IMR-90 (cell line): ENCODE results near the gene TPGS2. TPM values are rescaled to one million over a fixed set of nuclear protein-coding genes. Genes with fewer than 3 reads are reported as not detected.

ENCODE experiments used
- ATAC-seq: fragments of 200-7000 bp; cut with Tn5 transposase; 2 replicates; pipeline ENCODE4 v1.9.1; 2020; ENCODE audit warnings: low read depth, mild to moderate bottlenecking, moderate library complexity
- BruUV-seq: library from RNA; stranded (reverse); fragments of 400-500 nt; replicated peaks from 2 replicates; lab custom pipeline; 2021; lab: Mats Ljungman, UMichigan
- CTCF ChIA-PET: fragments of 300-600 bp; formaldehyde crosslinking; extraction: SDS; loops from one replicate; lab custom pipeline; 2021; ENCODE audit warnings: antibody characterized with exemption; lab: Yijun Ruan, JAX
- POLR2A ChIA-PET: fragments of 300-600 bp; sonication (Branson Sonifier 250); formaldehyde crosslinking; loops from one replicate; lab custom pipeline; 2022; ENCODE audit warnings: antibody characterized with exemption; ENCODE audit not compliant: unreplicated experiment; lab: Charles Lee
- DNase-seq: peaks from one replicate; pipeline ENCODE4 v3.0.0; 2013
- H2AFZ ChIP-seq: replicated peaks from 2 replicates; pipeline ENCODE3; 2013; ENCODE audit warnings: low read length, mild to moderate bottlenecking; ENCODE audit not compliant: poor library complexity
- H2AK5ac ChIP-seq: 2 replicates; pipeline ENCODE4 v1.6.1; 2013; ENCODE audit warnings: low read depth, low read length, inconsistent platforms
- H2AK9ac ChIP-seq: replicated peaks from 2 replicates; pipeline ENCODE3; 2013; ENCODE audit warnings: mild to moderate bottlenecking, low read depth, low read length, moderate library complexity; ENCODE audit not compliant: poor library complexity
- H2BK120ac ChIP-seq: 2 replicates; pipeline ENCODE4 v1.6.1; 2013; ENCODE audit warnings: low read depth, low read length, inconsistent platforms
- H2BK15ac ChIP-seq: 3 replicates; pipeline ENCODE4 v1.6.1; 2013; ENCODE audit warnings: low read depth, low read length, inconsistent platforms
- H2BK20ac ChIP-seq: 2 replicates; pipeline ENCODE4 v1.6.1; 2013; ENCODE audit warnings: low read depth, mild to moderate bottlenecking, inconsistent platforms, low read length, moderate library complexity
- H2BK5ac ChIP-seq: 2 replicates; pipeline ENCODE4 v1.6.1; 2013; ENCODE audit warnings: mild to moderate bottlenecking, low read depth, low read length, inconsistent platforms; ENCODE audit not compliant: poor library complexity, severe bottlenecking
- H3K14ac ChIP-seq: replicated peaks from 2 replicates; pipeline ENCODE4 v1.6.1; 2013; ENCODE audit warnings: low read depth, low read length, inconsistent platforms
- H3K18ac ChIP-seq: 2 replicates; pipeline ENCODE4 v1.6.1; 2013; ENCODE audit warnings: low read depth, low read length, control low read depth
- H3K23ac ChIP-seq: 2 replicates; pipeline ENCODE4 v1.6.1; 2013; ENCODE audit warnings: low read depth, low read length, inconsistent platforms
- H3K27ac ChIP-seq: 2 replicates; pipeline ENCODE4 v1.5.1; 2013; ENCODE audit warnings: mild to moderate bottlenecking, control low read depth, low read length; ENCODE audit not compliant: insufficient read depth
- H3K27me3 ChIP-seq: 2 replicates; pipeline ENCODE4 v1.6.1; 2013; ENCODE audit warnings: low read length; ENCODE audit not compliant: control insufficient read depth, insufficient read depth
- H3K36me3 ChIP-seq: 2 replicates; pipeline ENCODE4 v1.6.1; 2013; ENCODE audit warnings: low read length, mixed read lengths; ENCODE audit not compliant: control insufficient read depth, insufficient read depth
- H3K4ac ChIP-seq: 2 replicates; pipeline ENCODE4 v1.6.1; 2013; ENCODE audit warnings: low read depth, low read length, inconsistent platforms
- H3K4me1 ChIP-seq: 2 replicates; pipeline ENCODE4 v1.6.1; 2013; ENCODE audit warnings: low read length, mixed read lengths; ENCODE audit not compliant: control insufficient read depth, insufficient read depth
- H3K4me2 ChIP-seq: 2 replicates; pipeline ENCODE4 v1.6.1; 2013; ENCODE audit warnings: low read depth, mild to moderate bottlenecking, control low read depth, low read length, moderate library complexity
- H3K4me3 ChIP-seq: 2 replicates; pipeline ENCODE4 v1.5.1; 2013; ENCODE audit warnings: low read depth, mild to moderate bottlenecking, control low read depth, low read length, moderate library complexity; ENCODE audit not compliant: insufficient read depth
- H3K56ac ChIP-seq: 2 replicates; pipeline ENCODE4 v1.6.1; 2013; ENCODE audit warnings: low read length, inconsistent platforms; ENCODE audit not compliant: insufficient read depth; ENCODE audit errors: extremely low read depth
- H3K79me1 ChIP-seq, 2 experiments: 2 replicates each; pipeline ENCODE4 v1.6.1; 2013; ENCODE audit warnings: low read length in 2 of 2, inconsistent platforms in 1 of 2, low read depth in 1 of 2
- H3K9ac ChIP-seq: 2 replicates; pipeline ENCODE4 v1.6.1; 2013; ENCODE audit warnings: low read depth, low read length, control low read depth
- H3K9me1 ChIP-seq: 2 replicates; pipeline ENCODE4 v1.6.1; 2013; ENCODE audit warnings: low read length, inconsistent platforms; ENCODE audit not compliant: insufficient read depth
- H3K9me3 ChIP-seq: 2 replicates; pipeline ENCODE4 v1.6.1; 2013; ENCODE audit warnings: low read length; ENCODE audit not compliant: control insufficient read depth, insufficient read depth
- H4K20me1 ChIP-seq: 2 replicates; pipeline ENCODE4 v1.6.1; 2013; ENCODE audit warnings: low read length, inconsistent platforms; ENCODE audit not compliant: insufficient read depth
- H4K5ac ChIP-seq: 2 replicates; pipeline ENCODE4 v1.6.1; 2013; ENCODE audit warnings: mild to moderate bottlenecking, low read depth, low read length, control low read depth
- H4K8ac ChIP-seq, 2 experiments: 2 replicates each; pipeline ENCODE4 v1.6.1; 2013; ENCODE audit warnings: low read depth in 2 of 2, low read length in 2 of 2, control low read depth in 1 of 2, inconsistent platforms in 1 of 2
- H4K91ac ChIP-seq: 2 replicates; pipeline ENCODE4 v1.6.1; 2013; ENCODE audit warnings: low read depth, low read length, inconsistent platforms; ENCODE audit not compliant: insufficient read depth
- BHLHE40 ChIP-seq: fragments of 150-350 bp; IDR thresholded peaks from 2 replicates; pipeline ENCODE4 v1.6.1; 2016; ENCODE audit warnings: mild to moderate bottlenecking, low read depth, low read length
- CHD1 ChIP-seq: IDR thresholded peaks from 2 replicates; pipeline ENCODE4 v1.6.1; 2012; ENCODE audit warnings: low read depth, low read length, improper control_type of control experiment
- FOS ChIP-seq: fragments of 150-350 bp; IDR thresholded peaks from 2 replicates; pipeline ENCODE4 v1.6.1; 2016; ENCODE audit warnings: low read depth, low read length
- MAFK ChIP-seq: IDR thresholded peaks from 2 replicates; pipeline ENCODE4 v1.6.1; 2012; ENCODE audit warnings: low read depth, low read length, improper control_type of control experiment
- MAZ ChIP-seq: IDR thresholded peaks from 2 replicates; pipeline ENCODE4 v1.6.1; 2012; ENCODE audit warnings: low read depth, mild to moderate bottlenecking, low read length, improper control_type of control experiment, moderate library complexity, borderline replicate concordance
- NFE2L2 ChIP-seq: fragments of 150-350 bp; IDR thresholded peaks from 2 replicates; pipeline ENCODE4 v1.6.1; 2016; ENCODE audit warnings: low read depth, mild to moderate bottlenecking, low read length
- POLR2A ChIP-seq: IDR thresholded peaks from 2 replicates; pipeline ENCODE4 v1.6.1; 2012; ENCODE audit warnings: mild to moderate bottlenecking, low read depth, low read length
- RAD21 ChIP-seq: IDR thresholded peaks from 2 replicates; pipeline ENCODE4 v1.6.1; 2012; ENCODE audit warnings: low read length, improper control_type of control experiment
- USF2 ChIP-seq: fragments of 150-350 bp; IDR thresholded peaks from 2 replicates; pipeline ENCODE4 v1.6.1; 2017; ENCODE audit warnings: mild to moderate bottlenecking, antibody characterized with exemption, low read length, low read depth
- whole genome bisulfite sequencing, 2 experiments: methylation state at CpG; one replicate each; pipeline versions ENCODE4 v1.1.5 to v1.1.7; 2013; ENCODE audit warnings: missing lambda C conversion rate in 2 of 2; ENCODE audit not compliant: insufficient read length in 1 of 2; ENCODE audit errors: extremely low coverage in 2 of 2; 5-methylcytosine and 5-hydroxymethylcytosine counted together
- dilution Hi-C: fragments of 300-500 bp; cut with HindIII; formaldehyde crosslinking; loops from one replicate; pipeline ENCODE4 v1.14.3; 2018; ENCODE audit warnings: low sequenced_read_pairs; ENCODE audit not compliant: unreplicated experiment
- in situ Hi-C: fragments of 300-500 bp; cut with MboI; formaldehyde crosslinking; loops from 3 replicates; pipeline ENCODE4 v1.14.3; 2019; ENCODE audit warnings: low sequenced_read_pairs, inconsistent platforms, mixed read lengths
- intact Hi-C: fragments of 100-400 bp; cut with micrococcal nuclease; formaldehyde crosslinking; loops from 2 replicates; pipeline ENCODE4 v1.10.0; 2022
- polyA plus RNA-seq, 3 experiments: library from polyadenylated mRNA; depleted of rRNA; stranded (reverse); fragments of >200 nt; gene quantifications; 2 replicates each; pipeline ENCODE4 v1.2.3, GENCODE V29; 2012; ENCODE audit warnings: low replicate concordance in 1 of 3
- total RNA-seq: library from RNA; depleted of rRNA; stranded (reverse); fragments of >200 nt; gene quantifications from 2 replicates; pipeline ENCODE4 v1.2.3, GENCODE V29; 2012
- TF ChIP-seq, protein P1 (sequence below): fragments of 150-350 bp; IDR thresholded peaks from 2 replicates; pipeline ENCODE4 v1.6.1; 2016; ENCODE audit warnings: low read depth, mild to moderate bottlenecking, low read length, moderate library complexity, borderline replicate concordance

TPGS2 gene
- total and polyA plus RNA-seq, 2 of the 4 experiments (the other 2 are of a cell fraction), result 201 to 294 TPM

GRCh38 chr18:36760598-36760997 is 68.2 kb downstream of the TPGS2 start:
- CTCF ChIA-PET, result no interaction called here
- Histone ChIP-seq H3K4me1 (peaks cover 16% of the 10 kb centered on the region), H2AK5ac (no peak overlapping the region), H3K27me3 (no peaks in the 10 kb centered on the region), H3K27ac (no peak overlapping the region), H4K8ac (no peak overlapping the region), H2AK9ac (no peak overlapping the region), H3K9me1 (peaks cover 24% of the 10 kb centered on the region), H3K9ac (no peak overlapping the region), H3K23ac (no peak overlapping the region), H3K56ac (no peak overlapping the region), H3K4me3 (no peak overlapping the region), H3K79me1 (peaks cover 0 to 7% of the 10 kb centered on the region in 2 experiments; a peak in 2 of 4 replicates), H3K18ac (no peak overlapping the region), H2BK5ac (no peak overlapping the region), H3K36me3 (peaks cover 4% of the 10 kb centered on the region), H4K5ac (no peak overlapping the region), H3K4ac (no peak overlapping the region), H3K9me3 (no peaks in the 10 kb centered on the region), H2BK15ac (no peak overlapping the region), H4K20me1 (no peaks in the 10 kb centered on the region), H2BK120ac (no peak overlapping the region), H3K4me2 (no peak overlapping the region), H4K91ac (no peak overlapping the region), H3K14ac (no peak overlapping the region), H2BK20ac (no peak overlapping the region), H2AFZ (no peak overlapping the region)
- intact Hi-C loops (no loop called here), dilution Hi-C loops (no loop called here), in situ Hi-C loops (no loop called here)
- POLR2A ChIA-PET, result no interaction called here
- ATAC-seq (no peak), DNase-seq (no peak)
- no TSS peak for BruUV-seq
- TF ChIP-seq FOS, result no peak
- no peak for TF ChIP-seq CHD1
- no peak for TF ChIP-seq MAFK
- TF ChIP-seq USF2, result no peak
- TF ChIP-seq RAD21, result no peak
- TF ChIP-seq NFE2L2, result no peak
- no peak for TF ChIP-seq POLR2A
- TF ChIP-seq MAZ, result no peak
- TF ChIP-seq, protein P1, sequence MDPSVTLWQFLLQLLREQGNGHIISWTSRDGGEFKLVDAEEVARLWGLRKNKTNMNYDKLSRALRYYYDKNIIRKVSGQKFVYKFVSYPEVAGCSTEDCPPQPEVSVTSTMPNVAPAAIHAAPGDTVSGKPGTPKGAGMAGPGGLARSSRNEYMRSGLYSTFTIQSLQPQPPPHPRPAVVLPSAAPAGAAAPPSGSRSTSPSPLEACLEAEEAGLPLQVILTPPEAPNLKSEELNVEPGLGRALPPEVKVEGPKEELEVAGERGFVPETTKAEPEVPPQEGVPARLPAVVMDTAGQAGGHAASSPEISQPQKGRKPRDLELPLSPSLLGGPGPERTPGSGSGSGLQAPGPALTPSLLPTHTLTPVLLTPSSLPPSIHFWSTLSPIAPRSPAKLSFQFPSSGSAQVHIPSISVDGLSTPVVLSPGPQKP, result no peak
- TF ChIP-seq BHLHE40, result no peak
- 100% methylated on average over 17 of the region's 29 CpGs; no CpG with 5 or more reads in 1 of the 2 experiments for WGBS, 2 experiments
